Type B pancreatic cell (in vitro differentiated cells): ENCODE measurements around the gene NEK6. TPM values are rescaled to one million over a fixed set of nuclear protein-coding genes. Genes with fewer than 3 reads are reported as not detected.

Source experiments
- DNase-seq: peaks from one replicate; pipeline ENCODE4 v3.0.0; 2021; ENCODE audit warnings: mixed read lengths; ENCODE audit not compliant: unreplicated experiment; ENCODE audit errors: extremely low spot score
- H3K27ac Mint-ChIP-seq: 2 replicates; pipeline ENCODE4 v1.8.0; 2021; ENCODE audit warnings: mild to moderate bottlenecking, mixed read lengths
- H3K27me3 Mint-ChIP-seq: 2 replicates; pipeline ENCODE4 v1.8.0; 2021; ENCODE audit warnings: mixed read lengths
- H3K36me3 Mint-ChIP-seq: 2 replicates; pipeline ENCODE4 v1.8.0; 2021; ENCODE audit warnings: mixed read lengths
- H3K4me1 Mint-ChIP-seq: one replicate; pipeline ENCODE4 v1.8.0; 2021; ENCODE audit warnings: mixed read lengths; ENCODE audit not compliant: unreplicated experiment
- H3K4me3 Mint-ChIP-seq: 2 replicates; pipeline ENCODE4 v1.8.0; 2021; ENCODE audit warnings: mild to moderate bottlenecking, mixed read lengths
- H3K9me3 Mint-ChIP-seq: 2 replicates; pipeline ENCODE4 v1.8.0; 2021; ENCODE audit warnings: mixed read lengths
- total RNA-seq: library from RNA; stranded (reverse); gene quantifications from 2 replicates; pipeline ENCODE4 v1.2.1, GENCODE V29; 2021; ENCODE audit warnings: low replicate concordance
- TF ChIP-seq, protein P1 (sequence below): fragments of 200-600 bp; sonication (generic); conservative IDR thresholded peaks from 2 replicates; pipeline ENCODE4 v1.5.0; 2021; ENCODE audit warnings: antibody characterized with exemption, mild to moderate bottlenecking

The NEK6 gene
- total RNA-seq, 1 donor from 2014 or later = 19.3 TPM

DNA sequence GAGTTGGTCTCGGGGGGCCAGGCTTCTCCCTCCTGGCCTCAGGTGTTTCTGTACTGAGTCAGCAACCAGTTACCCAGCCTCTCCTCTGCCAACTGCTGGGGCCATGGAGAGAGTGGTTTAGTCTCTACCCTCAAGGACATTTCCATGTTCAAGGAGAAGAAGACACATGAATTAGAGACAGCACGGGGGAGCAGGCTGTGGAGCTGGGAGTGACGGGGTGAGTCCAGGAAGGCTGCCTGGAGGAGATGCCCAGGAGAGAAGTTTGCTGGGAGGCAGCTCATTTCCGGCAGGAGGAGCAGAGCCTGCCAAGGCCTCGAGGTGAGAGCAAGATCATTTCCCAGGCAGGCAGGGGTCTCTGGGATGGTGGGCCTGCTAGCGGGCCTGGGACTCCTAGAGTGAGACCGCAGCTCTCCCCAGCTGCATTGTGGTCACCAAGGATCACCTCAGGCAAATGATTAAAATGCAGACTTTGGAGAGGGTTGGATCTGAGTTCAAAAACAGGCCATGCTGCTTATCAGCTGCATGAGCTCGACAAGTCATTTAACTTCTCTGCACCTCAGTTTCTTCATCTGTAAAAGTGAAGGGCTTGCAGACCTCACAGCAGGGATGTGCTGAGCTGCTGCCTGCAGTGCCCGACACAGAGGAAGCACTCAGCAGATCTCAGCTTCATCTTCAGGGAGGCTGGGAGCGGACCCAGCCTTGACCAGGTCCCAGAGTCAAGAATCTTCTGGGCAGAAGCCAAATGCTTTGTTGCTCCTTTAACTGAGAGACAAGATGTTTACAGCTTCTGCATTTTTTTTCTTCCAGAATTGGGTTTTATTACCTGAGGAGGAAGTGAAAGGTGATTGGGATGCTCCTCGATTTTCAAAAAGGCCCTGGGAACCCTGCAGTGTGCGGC, 35.2 kb downstream of the NEK6 start:
- TF ChIP-seq, protein P1, sequence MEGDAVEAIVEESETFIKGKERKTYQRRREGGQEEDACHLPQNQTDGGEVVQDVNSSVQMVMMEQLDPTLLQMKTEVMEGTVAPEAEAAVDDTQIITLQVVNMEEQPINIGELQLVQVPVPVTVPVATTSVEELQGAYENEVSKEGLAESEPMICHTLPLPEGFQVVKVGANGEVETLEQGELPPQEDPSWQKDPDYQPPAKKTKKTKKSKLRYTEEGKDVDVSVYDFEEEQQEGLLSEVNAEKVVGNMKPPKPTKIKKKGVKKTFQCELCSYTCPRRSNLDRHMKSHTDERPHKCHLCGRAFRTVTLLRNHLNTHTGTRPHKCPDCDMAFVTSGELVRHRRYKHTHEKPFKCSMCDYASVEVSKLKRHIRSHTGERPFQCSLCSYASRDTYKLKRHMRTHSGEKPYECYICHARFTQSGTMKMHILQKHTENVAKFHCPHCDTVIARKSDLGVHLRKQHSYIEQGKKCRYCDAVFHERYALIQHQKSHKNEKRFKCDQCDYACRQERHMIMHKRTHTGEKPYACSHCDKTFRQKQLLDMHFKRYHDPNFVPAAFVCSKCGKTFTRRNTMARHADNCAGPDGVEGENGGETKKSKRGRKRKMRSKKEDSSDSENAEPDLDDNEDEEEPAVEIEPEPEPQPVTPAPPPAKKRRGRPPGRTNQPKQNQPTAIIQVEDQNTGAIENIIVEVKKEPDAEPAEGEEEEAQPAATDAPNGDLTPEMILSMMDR = no peak
- Mint-ChIP-seq H3K4me1 (peaks cover 8% of the 10 kb centered on the region), H3K27ac (no peak overlapping the region), H3K4me3 (no peak overlapping the region), H3K27me3 (no peaks in the 10 kb centered on the region), H3K9me3 (no peaks in the 10 kb centered on the region), H3K36me3 (no peaks in the 10 kb centered on the region)
- no peak for DNase-seq

DNA sequence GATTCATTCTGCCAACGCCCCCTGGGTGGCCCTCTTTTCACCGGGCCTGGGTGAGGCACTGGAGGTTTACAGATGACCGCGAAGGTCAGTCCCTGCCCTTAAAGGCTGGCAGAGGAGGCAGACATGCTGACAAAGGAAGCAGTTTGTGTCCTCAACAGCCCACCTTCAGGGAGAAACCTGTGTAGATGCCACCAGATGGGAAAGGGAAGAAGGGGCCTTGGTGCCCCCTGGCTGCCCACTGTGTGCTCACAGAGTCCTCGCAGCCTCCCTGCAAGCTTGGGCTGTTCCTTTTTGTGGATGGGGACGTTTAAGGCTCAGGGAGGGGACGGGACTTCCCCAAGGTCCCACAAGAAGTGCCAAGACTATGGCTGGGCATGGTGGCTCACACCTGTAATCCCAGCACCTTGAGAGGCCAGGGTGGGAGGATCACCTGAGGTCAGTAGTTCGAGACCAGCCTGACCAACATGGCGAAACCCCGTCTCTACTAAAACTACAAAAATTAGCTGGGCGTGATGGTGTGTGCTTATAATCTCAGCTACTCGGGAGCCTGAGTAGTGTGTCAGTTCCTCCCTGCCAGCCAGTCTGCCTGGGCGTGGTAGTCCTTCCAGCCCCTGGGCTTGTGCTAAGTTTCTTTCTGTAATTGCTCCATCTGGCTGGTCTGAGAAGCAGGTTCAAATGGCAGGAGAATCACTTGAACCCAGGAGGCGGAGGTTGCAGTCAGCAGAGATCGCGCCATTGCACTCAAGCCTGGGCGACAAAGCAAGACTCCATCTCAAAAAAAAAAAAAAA, 36.2 kb downstream of the NEK6 start:
- Mint-ChIP-seq H3K9me3 (no peaks in the 10 kb centered on the region), H3K27ac (no peak overlapping the region)
- DNase-seq = no peak

DNA sequence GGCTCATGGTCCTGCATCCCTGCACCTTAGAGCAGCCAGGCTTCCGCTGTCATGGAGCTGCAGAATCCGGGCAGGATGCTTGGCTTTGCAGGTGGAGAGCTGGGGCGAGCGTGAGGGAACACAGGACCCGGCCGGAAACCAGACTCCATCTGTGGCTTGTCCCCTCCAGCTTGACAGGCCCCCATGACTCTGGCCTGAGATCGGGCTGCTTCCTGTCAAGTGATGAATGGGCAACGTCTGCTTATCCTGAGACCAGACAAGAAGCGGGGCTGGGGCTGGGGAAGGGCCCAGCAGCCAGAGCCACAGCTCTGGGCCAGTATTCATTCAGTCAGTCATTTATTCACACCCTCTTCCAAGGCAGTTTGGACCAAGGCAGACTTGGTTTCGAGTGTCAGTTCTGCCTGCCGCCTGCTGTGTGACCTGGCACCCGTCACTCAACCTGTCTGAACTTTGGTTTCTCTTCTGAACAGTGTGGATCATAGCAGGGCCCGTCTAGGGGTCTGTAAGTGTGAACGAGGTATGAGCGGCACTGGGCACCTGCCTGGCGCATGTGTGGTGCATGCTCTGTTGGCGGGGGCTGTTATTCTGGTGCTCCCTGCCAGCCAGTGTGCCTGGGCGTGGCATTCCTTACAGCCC, 37.5 kb downstream of the NEK6 start:
- H3K36me3 Mint-ChIP-seq = no peaks in the 10 kb centered on the region
- H3K4me1 Mint-ChIP-seq = peaks cover 8% of the 10 kb centered on the region
- TF ChIP-seq, protein P1 = no peak
- DNase-seq = no peak
- H3K4me3 Mint-ChIP-seq = no peak overlapping the region
- no peaks in the 10 kb centered on the region for H3K9me3 Mint-ChIP-seq
- no peaks in the 10 kb centered on the region for H3K27me3 Mint-ChIP-seq
- no peak overlapping the region for H3K27ac Mint-ChIP-seq

More for the DNA sequence above, 36.2 kb downstream of the NEK6 start:
- H3K4me1 Mint-ChIP-seq = peaks cover 8% of the 10 kb centered on the region
- H3K4me3 Mint-ChIP-seq = no peak overlapping the region
- TF ChIP-seq, protein P1 = no peak
- no peaks in the 10 kb centered on the region for H3K27me3 Mint-ChIP-seq
- no peaks in the 10 kb centered on the region for H3K36me3 Mint-ChIP-seq

DNA sequence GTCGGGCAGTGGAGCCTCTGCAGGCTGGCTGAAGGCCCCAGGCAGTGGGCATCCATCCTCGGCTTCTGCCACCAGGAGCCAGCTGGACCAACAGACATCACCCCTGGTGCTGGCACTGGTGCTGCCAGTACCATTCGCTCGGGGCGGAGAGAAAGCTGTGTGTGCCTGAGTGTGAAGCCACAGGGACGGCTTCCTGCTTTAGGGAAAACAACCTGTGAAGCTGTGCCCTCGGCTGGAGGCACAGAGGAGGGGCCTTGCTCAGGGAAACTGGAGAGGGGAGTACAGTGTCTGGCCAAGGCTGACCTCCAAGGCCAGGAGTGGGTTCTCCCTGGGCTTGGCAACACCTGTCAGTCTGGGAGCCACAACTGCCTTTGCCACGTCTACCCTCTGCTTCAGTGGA, 38.3 kb downstream of the NEK6 start:
- Mint-ChIP-seq H3K9me3 (no peaks in the 10 kb centered on the region), H3K4me1 (peaks cover 8% of the 10 kb centered on the region), H3K27me3 (no peaks in the 10 kb centered on the region), H3K4me3 (no peak overlapping the region), H3K27ac (no peak overlapping the region), H3K36me3 (no peaks in the 10 kb centered on the region)
- DNase-seq = no peak
- TF ChIP-seq, protein P1 = no peak

DNA sequence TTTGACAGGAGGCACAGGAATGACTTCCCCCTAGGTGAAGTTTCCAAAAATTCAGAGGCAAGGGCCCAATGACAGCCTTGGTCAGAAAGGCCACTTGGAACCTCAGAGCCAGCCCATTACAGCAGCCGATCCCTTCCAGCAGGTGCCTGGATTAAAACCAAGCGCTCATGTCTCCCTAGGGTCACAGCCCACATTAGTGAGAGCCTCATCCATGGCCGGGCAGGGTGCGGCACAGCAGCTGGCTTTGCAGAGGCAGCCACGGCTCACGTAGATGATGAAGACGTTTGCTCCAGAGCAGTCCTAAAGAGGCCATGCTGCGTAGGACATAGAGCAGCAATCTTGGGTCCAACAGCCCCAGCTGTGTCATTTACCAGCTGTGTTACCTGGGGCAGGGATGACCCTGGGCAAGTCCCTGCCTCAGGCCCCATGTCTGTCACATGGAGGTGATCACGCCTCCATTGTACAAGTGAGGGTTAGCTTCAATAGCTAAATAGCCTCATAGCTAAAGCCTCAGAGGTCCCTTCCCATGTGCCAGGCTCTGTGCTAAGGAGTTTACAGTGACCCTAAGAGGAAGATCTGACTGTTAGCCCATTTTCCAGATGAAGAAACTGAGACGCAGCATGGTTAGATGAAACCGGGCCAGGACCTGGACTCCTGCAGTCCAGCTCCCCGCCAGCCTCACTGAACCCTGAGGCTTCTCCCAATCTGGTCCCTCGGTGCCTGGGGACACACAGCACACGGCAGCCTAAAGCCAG, 39.2 kb downstream of the NEK6 start:
- peaks cover 8% of the 10 kb centered on the region for H3K4me1 Mint-ChIP-seq
- no peak overlapping the region for H3K4me3 Mint-ChIP-seq
- DNase-seq = no peak
- H3K36me3 Mint-ChIP-seq = no peaks in the 10 kb centered on the region
- H3K27ac Mint-ChIP-seq = no peak overlapping the region
- TF ChIP-seq, protein P1 = no peak
- no peaks in the 10 kb centered on the region for H3K9me3 Mint-ChIP-seq
- no peaks in the 10 kb centered on the region for H3K27me3 Mint-ChIP-seq
